Stimulated activated effector memory CD8-positive, alpha-beta T cell treated with anti-CD3 and anti-CD28 coated beads, Interleukin-12 subunit alpha, Interleukin-12 subunit beta, amount 100 ng/mL, for 72 hours (primary cell): Measurements from ENCODE around the gene OR8S1.
A peak's percentile ranks its signal among the peaks of the same experiment; 100 is the strongest.
"Not testable (repeated sequence)": the region's sequence is repeated elsewhere in the genome, so short reads cannot be mapped to it uniquely, and the experiment has no call there.

Experiments
- ATAC-seq: fragments of 150-1000 bp; cut with Tn5 transposase; 2 replicates; pipeline ENCODE4 v1.10.0; 2021
- DNase-seq, 2 donors: peaks; one replicate each; pipeline ENCODE4 v3.0.0; 2021 to 2022; ENCODE audit warnings: low spot score in 2 of 2
- H3K27ac Mint-ChIP-seq: one replicate; pipeline ENCODE4 v1.8.0; 2022; ENCODE audit warnings: mild to moderate bottlenecking, mixed read lengths
- H3K36me3 Mint-ChIP-seq: one replicate; pipeline ENCODE4 v1.8.0; 2022; ENCODE audit warnings: mild to moderate bottlenecking, mixed read lengths
- H3K4me1 Mint-ChIP-seq: one replicate; pipeline ENCODE4 v1.8.0; 2022; ENCODE audit warnings: mixed read lengths
- H3K4me3 Mint-ChIP-seq: one replicate; pipeline ENCODE4 v1.8.0; 2022; ENCODE audit warnings: mild to moderate bottlenecking, mixed read lengths
- H3K9me3 Mint-ChIP-seq: one replicate; pipeline ENCODE4 v1.8.0; 2022; ENCODE audit warnings: mixed read lengths

The OR8S1 gene

DNA sequence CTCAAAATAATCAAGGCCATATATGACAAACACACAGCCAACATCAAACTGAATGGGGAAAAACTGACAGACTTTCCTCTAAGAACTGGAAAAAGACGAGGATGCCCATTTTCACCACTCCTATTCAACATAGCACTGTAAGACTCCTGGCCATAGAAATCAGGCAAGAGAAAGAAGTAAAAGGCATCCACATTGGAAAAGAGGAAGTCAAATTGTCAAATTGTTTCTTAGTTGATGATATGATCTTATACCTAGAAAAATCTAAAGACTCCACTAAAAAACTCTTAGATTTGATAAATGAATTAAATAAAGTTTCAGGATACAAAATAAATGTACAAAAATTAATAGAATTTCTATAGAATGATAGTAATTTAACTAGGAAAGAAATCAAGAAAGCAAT lies 11.2 kb downstream of the OR8S1 start:
- peaks cover 14% of the 10 kb centered on the region for H3K4me1 Mint-ChIP-seq
- no peak overlapping the region for H3K27ac Mint-ChIP-seq
- peaks cover 6% of the 10 kb centered on the region for H3K36me3 Mint-ChIP-seq
- ATAC-seq (no peak), DNase-seq (no peak)
- H3K9me3 Mint-ChIP-seq = no peaks in the 10 kb centered on the region
- no peak overlapping the region for H3K4me3 Mint-ChIP-seq

DNA sequence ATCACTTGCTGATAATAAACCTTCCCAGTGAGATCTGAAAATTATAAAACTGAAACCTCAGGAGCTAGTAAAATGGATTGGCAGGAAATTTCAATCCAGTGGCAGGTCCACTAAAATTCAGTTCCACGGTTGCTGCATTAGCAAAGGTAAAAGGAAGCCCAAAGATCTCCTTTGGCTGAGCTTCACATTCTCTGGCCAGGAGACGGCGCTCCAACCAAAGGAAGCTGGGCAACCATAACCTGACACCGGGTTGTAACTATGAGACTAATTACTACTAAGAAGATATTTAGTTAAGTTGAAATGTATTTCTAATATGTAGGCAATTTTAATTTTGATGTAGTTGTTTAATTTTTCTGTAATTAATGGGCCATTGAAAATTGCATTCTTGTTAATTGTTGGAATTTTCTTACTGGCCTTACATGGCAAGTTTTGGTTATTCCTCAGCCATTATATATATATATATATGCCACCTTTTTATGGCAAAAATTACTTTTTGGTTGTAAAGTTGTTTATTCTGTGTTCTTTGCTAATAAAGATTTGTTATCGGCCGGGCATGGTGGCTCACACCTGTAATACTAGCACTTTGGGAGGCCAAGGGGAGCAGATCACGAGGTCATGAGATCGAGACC lies 17.0 kb downstream of the OR8S1 start:
- H3K36me3 Mint-ChIP-seq = peaks cover 6% of the 10 kb centered on the region
- no peak overlapping the region for H3K4me3 Mint-ChIP-seq
- no peak overlapping the region for H3K27ac Mint-ChIP-seq
- no peaks in the 10 kb centered on the region for H3K9me3 Mint-ChIP-seq
- ATAC-seq (no peak), DNase-seq (peak; percentile 16 to 61)
- H3K4me1 Mint-ChIP-seq = peaks cover 14% of the 10 kb centered on the region

DNA sequence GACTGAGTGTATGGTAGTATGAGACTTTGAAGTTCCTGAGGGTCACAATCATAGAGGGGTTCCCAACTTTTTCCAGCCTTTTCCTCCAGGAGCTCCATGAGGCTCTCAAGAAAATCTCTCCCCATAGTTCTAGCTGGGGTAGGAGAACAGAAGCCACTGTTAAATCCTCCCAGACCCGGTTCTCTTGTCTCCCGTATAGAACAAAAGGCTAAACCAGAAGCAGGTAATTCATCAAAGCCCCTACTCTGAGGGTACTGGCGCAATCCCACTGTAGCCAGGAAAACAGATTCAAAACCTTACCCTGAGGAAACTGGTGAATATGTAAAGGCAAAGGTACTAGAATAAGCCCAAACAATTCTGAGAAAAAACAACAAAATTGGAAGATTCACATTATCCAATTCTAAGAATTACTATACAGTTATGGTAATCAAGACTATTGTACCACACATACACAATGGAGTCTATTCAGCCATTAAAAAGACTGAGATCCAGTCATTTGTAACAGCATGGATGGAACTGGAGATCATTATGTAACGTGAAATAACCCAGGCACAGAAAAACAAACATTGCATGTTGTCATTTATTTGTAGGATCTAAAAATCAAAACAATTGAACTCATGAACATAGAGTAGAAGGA lies 20.5 kb downstream of the OR8S1 start:
- Mint-ChIP-seq H3K36me3 (no peaks in the 10 kb centered on the region), H3K9me3 (peaks cover 4% of the 10 kb centered on the region), H3K4me3 (no peak overlapping the region), H3K27ac (no peak overlapping the region), H3K4me1 (no peaks in the 10 kb centered on the region)
- DNase-seq (no peak), ATAC-seq (no peak)

DNA sequence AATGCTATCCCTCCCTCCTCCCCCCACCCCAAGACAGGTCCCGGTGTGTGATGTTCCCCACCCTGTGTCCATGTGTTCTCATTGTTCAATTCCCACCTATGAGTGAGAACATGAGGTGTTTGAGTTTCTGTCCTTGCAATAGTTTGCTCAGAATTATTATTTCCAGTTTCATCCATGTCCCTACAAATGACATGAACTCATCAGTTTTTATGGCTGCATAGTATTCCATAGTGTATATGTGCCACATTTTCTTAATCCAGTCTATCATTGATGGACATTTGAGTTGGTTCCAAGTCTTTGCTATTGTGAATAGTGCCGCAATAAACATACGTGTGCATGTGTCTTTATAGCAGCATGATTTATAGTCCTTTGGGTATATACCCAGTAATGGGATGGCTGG lies 21.6 kb downstream of the OR8S1 start:
- H3K4me3 Mint-ChIP-seq, H3K27ac Mint-ChIP-seq, ATAC-seq, H3K4me1 Mint-ChIP-seq, H3K9me3 Mint-ChIP-seq, H3K36me3 Mint-ChIP-seq, DNase-seq: not testable (repeated sequence)

DNA sequence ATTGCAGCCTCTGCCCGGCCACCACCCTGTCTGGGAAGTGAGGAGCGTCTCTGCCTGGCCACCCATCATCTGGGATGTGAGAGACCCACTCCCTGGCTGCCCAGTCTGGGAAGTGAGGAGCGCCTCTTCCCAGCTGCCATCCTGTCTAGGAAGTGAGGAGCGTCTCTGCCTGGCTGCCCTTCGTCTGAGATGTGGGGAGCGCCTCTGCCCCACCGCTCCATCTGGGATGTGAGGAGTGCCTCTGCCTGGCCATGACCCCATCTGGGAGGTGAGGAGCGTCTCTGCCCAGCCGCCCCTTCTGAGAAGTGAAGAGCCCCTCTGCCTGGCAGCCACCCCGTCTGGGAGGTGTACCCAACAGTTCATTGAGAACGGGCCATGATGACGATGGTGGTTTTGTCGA lies 26.2 kb downstream of the OR8S1 start:
- not testable (repeated sequence) for ATAC-seq, H3K27ac Mint-ChIP-seq, DNase-seq, H3K36me3 Mint-ChIP-seq, H3K9me3 Mint-ChIP-seq, H3K4me3 Mint-ChIP-seq, H3K4me1 Mint-ChIP-seq

DNA sequence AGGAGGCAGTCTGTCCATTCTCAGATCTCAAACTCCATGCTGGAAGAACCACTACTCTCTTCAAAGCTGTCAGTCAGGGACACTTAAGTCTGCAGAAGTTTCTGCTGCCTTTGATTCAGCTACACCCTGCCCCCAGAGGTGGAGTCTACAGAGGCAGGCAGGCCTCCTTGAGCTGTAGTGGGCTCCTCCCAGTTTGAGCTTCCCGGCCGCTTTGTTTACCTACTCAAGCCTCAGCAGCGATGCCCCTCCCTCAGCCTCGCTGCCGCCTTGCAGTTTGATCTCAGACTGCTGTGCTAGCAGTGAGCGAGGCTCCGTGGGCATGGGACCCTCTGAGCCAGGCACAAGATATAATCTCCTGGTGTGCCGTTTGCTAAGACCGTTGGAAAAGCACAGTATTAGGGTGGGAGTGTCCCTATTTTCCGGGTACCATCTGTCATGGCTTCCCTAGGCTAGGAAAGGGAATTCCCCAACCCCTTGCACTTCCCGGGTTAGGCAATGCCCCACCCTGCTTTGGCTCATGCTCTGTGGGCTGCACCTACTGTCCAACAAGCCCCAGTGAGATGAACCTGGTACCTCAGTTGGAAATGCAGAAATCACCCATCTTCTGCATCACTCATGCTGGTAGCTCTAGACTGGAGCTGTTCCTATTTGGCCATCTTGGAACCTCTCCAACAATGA lies 28.4 kb downstream of the OR8S1 start:
- not testable (repeated sequence) for H3K36me3 Mint-ChIP-seq, DNase-seq, H3K4me3 Mint-ChIP-seq, H3K27ac Mint-ChIP-seq, H3K4me1 Mint-ChIP-seq, H3K9me3 Mint-ChIP-seq, ATAC-seq

DNA sequence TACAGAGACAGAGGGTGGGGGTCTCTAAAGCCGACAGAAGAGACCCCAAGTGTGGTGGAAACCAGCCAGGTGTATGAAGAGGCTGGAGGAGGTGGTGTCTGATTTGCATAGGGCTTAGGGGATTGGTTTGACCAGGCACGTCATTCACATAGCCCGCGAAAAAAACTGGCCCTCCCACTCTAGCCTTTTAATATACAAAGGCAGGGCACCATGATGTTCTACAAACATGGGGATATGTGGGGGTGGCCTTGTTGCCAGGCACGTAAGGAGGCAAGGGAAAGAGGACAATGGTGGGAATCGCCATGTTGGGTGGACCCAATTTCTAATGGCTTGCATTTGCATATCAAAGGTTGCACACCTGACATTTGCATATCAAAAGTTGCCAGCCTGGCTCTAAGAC lies 31.2 kb downstream of the OR8S1 start:
- Mint-ChIP-seq H3K27ac (no peak overlapping the region), H3K4me3 (no peak overlapping the region), H3K9me3 (no peaks in the 10 kb centered on the region), H3K4me1 (no peaks in the 10 kb centered on the region), H3K36me3 (no peaks in the 10 kb centered on the region)
- DNase-seq = no peak
- ATAC-seq = no peak

DNA sequence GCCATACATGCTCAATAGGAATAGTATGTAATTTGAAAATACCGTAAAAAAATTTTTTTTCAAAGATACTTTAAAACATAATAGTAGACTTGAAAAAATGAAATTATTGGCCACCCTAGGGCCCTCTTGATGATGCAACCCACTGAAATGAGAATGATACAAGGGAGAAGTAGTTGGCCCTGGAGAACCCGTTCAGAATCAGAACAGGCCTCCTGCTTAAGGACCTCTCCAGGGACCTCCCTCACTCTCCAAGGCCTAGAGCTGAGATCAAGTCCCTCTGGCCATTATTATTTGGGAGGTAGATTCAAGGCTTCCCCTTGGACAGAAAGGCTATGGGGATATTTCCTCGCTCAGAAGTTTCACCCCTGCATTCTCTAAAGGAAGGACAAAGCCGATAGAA lies 32.5 kb downstream of the OR8S1 start:
- DNase-seq = no peak
- Mint-ChIP-seq H3K36me3 (no peaks in the 10 kb centered on the region), H3K4me3 (no peak overlapping the region), H3K9me3 (no peaks in the 10 kb centered on the region), H3K4me1 (no peaks in the 10 kb centered on the region), H3K27ac (no peak overlapping the region)
- ATAC-seq = no peak

DNA sequence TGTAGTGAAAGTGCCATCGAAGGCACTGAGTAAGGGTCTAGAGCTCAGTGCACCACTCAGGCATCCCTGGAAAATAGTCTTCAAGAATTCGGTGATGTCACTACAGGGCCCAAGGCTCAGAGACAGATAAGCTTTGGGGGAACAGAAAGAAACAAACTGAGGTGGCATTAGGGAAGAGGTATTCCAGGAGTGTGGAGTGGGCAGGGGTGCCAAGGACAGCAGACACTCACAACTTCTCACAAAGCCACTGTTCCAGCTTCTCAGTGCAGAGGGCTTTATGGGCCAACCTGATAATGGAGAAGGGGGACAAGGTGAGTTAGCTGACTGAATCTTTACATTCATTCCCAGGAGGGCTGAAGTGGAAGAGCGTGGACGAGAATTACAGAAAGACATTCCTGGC lies 42.3 kb downstream of the OR8S1 start:
- H3K9me3 Mint-ChIP-seq = no peaks in the 10 kb centered on the region
- no peak for ATAC-seq
- DNase-seq = no peak
- H3K4me1 Mint-ChIP-seq = no peaks in the 10 kb centered on the region
- no peak overlapping the region for H3K4me3 Mint-ChIP-seq
- H3K27ac Mint-ChIP-seq = no peak overlapping the region
- no peaks in the 10 kb centered on the region for H3K36me3 Mint-ChIP-seq

DNA sequence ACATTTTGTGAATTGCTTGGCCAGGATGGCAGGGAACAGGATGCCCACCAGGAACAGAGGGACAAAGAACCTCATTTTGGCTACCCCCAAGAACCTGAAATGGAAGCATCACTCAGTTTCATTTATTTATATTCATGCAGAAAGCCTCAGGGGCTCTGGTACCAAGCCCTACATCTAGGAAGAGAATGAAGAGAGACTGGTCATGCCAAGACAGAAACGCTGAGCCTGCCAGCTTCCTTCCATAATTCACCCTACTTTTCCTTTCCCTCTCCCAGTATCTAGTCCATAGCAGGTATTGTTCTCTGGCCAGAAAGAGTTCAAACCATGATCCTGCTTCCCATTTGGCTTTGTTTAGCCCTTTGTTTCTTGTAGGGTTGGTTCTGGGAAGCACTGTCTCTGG lies 44.5 kb downstream of the OR8S1 start, which contains the start of gene LALBA:
Gene LALBA (minus strand): TSS at position 101 of the 400 bp plus-strand sequence. CDS start 26 bp downstream, at position 75.
- H3K36me3 Mint-ChIP-seq = no peaks in the 10 kb centered on the region
- no peak within 1 kb of the TSS for H3K4me3 Mint-ChIP-seq
- DNase-seq (no peak), ATAC-seq (no peak)
- no peaks in the 10 kb centered on the region for H3K9me3 Mint-ChIP-seq
- no peaks in the 10 kb centered on the region for H3K4me1 Mint-ChIP-seq
- H3K27ac Mint-ChIP-seq = no peak within 1 kb of the TSS

DNA sequence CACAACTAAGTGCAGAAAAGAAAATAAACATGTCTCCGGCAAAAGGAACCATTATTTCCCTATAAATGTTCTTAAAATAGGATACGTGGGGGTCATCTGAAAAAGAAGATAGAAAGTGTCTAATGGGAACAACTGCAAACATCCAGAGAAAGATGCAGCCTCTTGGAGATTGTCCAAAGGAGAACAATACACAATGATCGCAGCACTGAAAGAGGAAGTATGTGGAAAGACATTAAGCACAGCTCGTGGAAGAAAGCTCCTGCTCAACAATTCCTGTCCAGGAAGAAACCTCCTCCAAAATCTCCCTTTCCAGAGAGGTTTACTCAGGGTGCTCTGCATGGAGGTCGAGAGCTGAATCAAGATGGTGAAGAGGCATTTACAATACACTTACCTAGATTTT lies 46.9 kb downstream of the OR8S1 start:
- Mint-ChIP-seq H3K4me1 (no peaks in the 10 kb centered on the region), H3K27ac (no peak overlapping the region), H3K36me3 (no peaks in the 10 kb centered on the region), H3K4me3 (no peak overlapping the region), H3K9me3 (no peaks in the 10 kb centered on the region)
- ATAC-seq = no peak
- no peak for DNase-seq
